Activated CD8-positive, alpha-beta memory T cell treated with anti-CD3 and anti-CD28 coated beads for 24 hours (primary cell): ENCODE measurements around the gene BAAT.
"Not testable (repeated sequence)": the region's sequence is repeated elsewhere in the genome, so short reads cannot be mapped to it uniquely, and the experiment has no call there.

Source experiments
- DNase-seq: peaks from one replicate; pipeline ENCODE4 v3.0.0-alpha.2; 2020

BAAT gene

GRCh38 chr9:101384873-101385536 is at the start of gene BAAT:
TSS of gene BAAT (minus strand) at chr9:101385006. CDS start at chr9:101371404, 13,602 bp downstream.
- not testable (repeated sequence) for DNase-seq

- DNase-seq, result no peak
These were observed 48.4 kb upstream of the BAAT start for GRCh38 chr9:101433229-101433628.

GRCh38 chr9:101432740-101433139 is 47.9 kb upstream of the BAAT start:
- no peak for DNase-seq

GRCh38 chr9:101432171-101432570 is 47.4 kb upstream of the BAAT start:
- DNase-seq, result no peak

GRCh38 chr9:101429736-101430135 is 44.9 kb upstream of the BAAT start:
- DNase-seq, result no peak

GRCh38 chr9:101428909-101429308 is 44.1 kb upstream of the BAAT start:
- DNase-seq, result no peak

- no peak for DNase-seq
These were observed 43.3 kb upstream of the BAAT start for GRCh38 chr9:101427957-101428655.

- DNase-seq, result no peak
These were observed 42.6 kb upstream of the BAAT start for GRCh38 chr9:101427358-101427757.

- DNase-seq, result no peak
These were observed 36.9 kb upstream of the BAAT start for GRCh38 chr9:101421653-101422065.

GRCh38 chr9:101419863-101420262 is 35.1 kb upstream of the BAAT start:
- no peak for DNase-seq

- no peak for DNase-seq
These were observed 34.0 kb upstream of the BAAT start for GRCh38 chr9:101418518-101419430.

GRCh38 chr9:101417977-101418376 is 33.2 kb upstream of the BAAT start:
- no peak for DNase-seq

- DNase-seq, result no peak
These were observed 32.6 kb upstream of the BAAT start for GRCh38 chr9:101417389-101417788.

GRCh38 chr9:101415578-101415977 is 30.8 kb upstream of the BAAT start:
- no peak for DNase-seq

GRCh38 chr9:101414839-101415238 is 30.0 kb upstream of the BAAT start:
- no peak for DNase-seq

GRCh38 chr9:101409079-101409477 is 24.3 kb upstream of the BAAT start:
- DNase-seq, result no peak

- no peak for DNase-seq
These were observed 23.7 kb upstream of the BAAT start for GRCh38 chr9:101408374-101409078.

- DNase-seq, result no peak
These were observed 18.9 kb upstream of the BAAT start for GRCh38 chr9:101403516-101404285.

GRCh38 chr9:101400120-101400519 is 15.3 kb upstream of the BAAT start:
- DNase-seq, result no peak

GRCh38 chr9:101399643-101399970 is 14.8 kb upstream of the BAAT start:
- no peak for DNase-seq

GRCh38 chr9:101398930-101399642 is 14.3 kb upstream of the BAAT start:
- no peak for DNase-seq
